GM12878 (cell line): ENCODE results near the gene AIDA. TPM values are rescaled to one million over a fixed set of nuclear protein-coding genes. Genes with fewer than 3 reads are reported as not detected.

ENCODE experiments used
- ATAC-seq: fragments of 200-7000 bp; cut with Tn5 transposase; 3 replicates; pipeline ENCODE4 v1.9.1; 2020; ENCODE audit warnings: mild to moderate bottlenecking, moderate library complexity
- BruUV-seq: library from RNA; stranded (reverse); fragments of 400-500 nt; replicated peaks from 2 replicates; lab custom pipeline; 2021; lab: Mats Ljungman, UMichigan
- CTCF ChIA-PET: fragments of 300-600 bp; sonication (Branson Sonifier 250); formaldehyde crosslinking; extraction: SDS; loops from one replicate; lab custom pipeline; 2021; ENCODE audit warnings: inconsistent platforms; lab: Yijun Ruan, JAX
- POLR2A ChIA-PET: fragments of 350-600 bp; formaldehyde crosslinking; extraction: SDS; loops from one replicate; lab custom pipeline; 2021; ENCODE audit warnings: inconsistent platforms; lab: Charles Lee
- RAD21 ChIA-PET: fragments of 300-600 bp; sonication (Branson Sonifier 250); formaldehyde crosslinking; loops from one replicate; lab custom pipeline; 2023; ENCODE audit warnings: antibody characterized with exemption; ENCODE audit not compliant: unreplicated experiment; lab: Charles Lee
- SMC1A ChIA-PET: fragments of 300-600 bp; sonication (Branson Sonifier 250); formaldehyde crosslinking; loops from one replicate; lab custom pipeline; 2023; ENCODE audit not compliant: unreplicated experiment, uncharacterized antibody; lab: Charles Lee
- DNase-seq: peaks from one replicate; pipeline ENCODE4 v3.0.0-alpha.2; 2011; ENCODE audit warnings: low read depth, low spot score
- FAIRE-seq: peaks from 3 replicates; lab custom pipeline; 2011; peaks lifted over from hg19 to GRCh38; lab: Jason Lieb, UNC
- H2AFZ ChIP-seq: 2 replicates; pipeline ENCODE4 v1.6.0; 2011; ENCODE audit warnings: low read depth, low read length, control low read depth; ENCODE audit not compliant: control insufficient read depth
- H3K27ac ChIP-seq: 2 replicates; pipeline ENCODE4 v1.5.1; 2011; ENCODE audit warnings: control low read depth; ENCODE audit not compliant: control insufficient read depth, insufficient read depth
- H3K27me3 ChIP-seq, 2 experiments: replicated peaks in 1 of 2; 2 replicates each; pipeline versions ENCODE4 v1.6.0 to v1.6.1; 2011; ENCODE audit warnings: low read length in 1 of 2; ENCODE audit not compliant: control insufficient read depth in 2 of 2, insufficient read depth in 2 of 2
- H3K36me3 ChIP-seq, 2 experiments: 2 replicates each; pipeline ENCODE4 v1.5.1; 2011; ENCODE audit warnings: low read length in 1 of 2; ENCODE audit not compliant: control insufficient read depth in 2 of 2, insufficient read depth in 2 of 2
- H3K4me1 ChIP-seq: 2 replicates; pipeline ENCODE4 v1.6.1; 2011; ENCODE audit warnings: mild to moderate bottlenecking, low read length, moderate library complexity, mixed read lengths; ENCODE audit not compliant: control insufficient read depth, insufficient read depth
- H3K4me2 ChIP-seq: 2 replicates; pipeline ENCODE4 v1.6.0; 2011; ENCODE audit warnings: control low read depth; ENCODE audit not compliant: control insufficient read depth, insufficient read depth
- H3K4me3 ChIP-seq: fragments of 200-600 bp; sonication (generic); 2 replicates; pipeline ENCODE4 v1.5.1; 2016
- H3K79me2 ChIP-seq: 2 replicates; pipeline ENCODE4 v1.6.0; 2011; ENCODE audit warnings: low read length; ENCODE audit not compliant: control insufficient read depth, insufficient read depth
- H3K9ac ChIP-seq: 2 replicates; pipeline ENCODE4 v1.8.0; 2011; ENCODE audit warnings: low read length, control low read depth, mixed read lengths; ENCODE audit not compliant: control insufficient read depth, insufficient read depth
- H3K9me3 ChIP-seq: replicated peaks from 3 replicates; pipeline ENCODE4 v1.5.1; 2011; ENCODE audit warnings: mild to moderate bottlenecking, low read length; ENCODE audit not compliant: control insufficient read depth, insufficient read depth
- H4K20me1 ChIP-seq: 2 replicates; pipeline ENCODE4 v1.6.0; 2011; ENCODE audit not compliant: control insufficient read depth, insufficient read depth
- BMI1 ChIP-seq: fragments of 450-650 bp; IDR thresholded peaks from 2 replicates; pipeline ENCODE4 v1.6.1; 2016; ENCODE audit warnings: mild to moderate bottlenecking, moderate library complexity, borderline replicate concordance
- CBFB ChIP-seq: IDR thresholded peaks from 2 replicates; pipeline ENCODE4 v1.6.1; 2016; ENCODE audit warnings: antibody characterized with exemption, low read depth
- CHD1 ChIP-seq: IDR thresholded peaks from 2 replicates; pipeline ENCODE4 v1.6.1; 2012; ENCODE audit warnings: low read depth, low read length, improper control_type of control experiment
- CREB1 ChIP-seq: IDR thresholded peaks from 2 replicates; pipeline ENCODE4 v1.6.1; 2012; ENCODE audit warnings: low read depth, mild to moderate bottlenecking, inconsistent platforms
- GABPA ChIP-seq: IDR thresholded peaks from 2 replicates; pipeline ENCODE4 v1.6.1; 2014; ENCODE audit warnings: antibody characterized with exemption, low read depth, mild to moderate bottlenecking, inconsistent platforms
- HCFC1 ChIP-seq: fragments of 150-350 bp; IDR thresholded peaks from 2 replicates; pipeline ENCODE4 v1.6.1; 2014; ENCODE audit warnings: low read length
- NRF1 ChIP-seq: conservative IDR thresholded peaks from 2 replicates; pipeline ENCODE4 v1.6.1; 2011; ENCODE audit warnings: mild to moderate bottlenecking, low read depth, low read length, improper control_type of control experiment
- SREBF1 ChIP-seq: IDR thresholded peaks from 2 replicates; pipeline ENCODE4 v1.6.1; 2012; ENCODE audit warnings: mild to moderate bottlenecking, low read length
- TAF1 ChIP-seq: IDR thresholded peaks from 2 replicates; pipeline ENCODE4 v1.6.1; 2011; ENCODE audit warnings: mild to moderate bottlenecking, low read depth, low read length, borderline replicate concordance
- ZNF207 ChIP-seq: fragments of 450-650 bp; IDR thresholded peaks from 2 replicates; pipeline ENCODE4 v1.6.1; 2014; ENCODE audit warnings: antibody characterized with exemption, mild to moderate bottlenecking, borderline replicate concordance
- ZNF24 ChIP-seq: fragments of 450-650 bp; IDR thresholded peaks from 2 replicates; pipeline ENCODE4 v1.6.1; 2017; ENCODE audit warnings: antibody characterized with exemption, mild to moderate bottlenecking
- WGBS: methylation state at CpG from one replicate; pipeline ENCODE4 v1.1.6; 2016; ENCODE audit warnings: low lambda C conversion rate; ENCODE audit not compliant: insufficient replicate concordance, insufficient coverage; ENCODE audit errors: missing lambda C conversion rate; 5-methylcytosine and 5-hydroxymethylcytosine counted together
- in situ Hi-C: fragments of 300-500 bp; cut with MboI; formaldehyde crosslinking; loops from 9 replicates; pipeline ENCODE4 v1.14.3; 2018; ENCODE audit warnings: mixed read lengths
- intact Hi-C: fragments of 100-400 bp; cut with micrococcal nuclease; formaldehyde crosslinking; loops from one replicate; pipeline ENCODE4 v1.14.2; 2022; ENCODE audit not compliant: unreplicated experiment
- polyA plus RNA-seq, 11 experiments: library from polyadenylated mRNA; depleted of rRNA in 4 of 11; unstranded in 6 of 11; stranded (reverse) in 5 of 11; fragments of >200 nt; fragmentation: Nextera tagmentation in 4 of 11; fragmentation: Illumina TruSeq in 1 of 11; extraction: Ambion mirVana in 4 of 11; extraction: Trizol in 1 of 11; gene quantifications; 1 replicate in 1 of 11; 2 replicates in 10 of 11; pipeline versions ENCODE4 v1.2.1 to v1.2.3, GENCODE V29; 2011 to 2016; ENCODE audit warnings: inconsistent platforms in 2 of 11, missing spikeins in 2 of 11, low read depth in 1 of 11
- total RNA-seq, 4 experiments: library from RNA; depleted of rRNA in 3 of 4; stranded (reverse); fragments of >200 nt in 3 of 4; fragmentation: Illumina TruSeq in 1 of 4; extraction: Trizol in 1 of 4; gene quantifications; 2 replicates each; pipeline versions ENCODE4 v1.2.1 to v1.2.3, GENCODE V29; 2013 to 2021
- TF ChIP-seq, protein P1 (sequence below): fragments of 450-650 bp; formaldehyde crosslinking; IDR thresholded peaks from 2 replicates; pipeline ENCODE4 v1.4.0; 2020; ENCODE audit warnings: mild to moderate bottlenecking, moderate library complexity

The AIDA gene
- total and polyA plus RNA-seq, 10 of the 15 experiments (the other 5 are each of a cell fraction or from before 2014, with no cell fraction given) = 8.9 to 43.1 (median 19.2) TPM

DNA sequence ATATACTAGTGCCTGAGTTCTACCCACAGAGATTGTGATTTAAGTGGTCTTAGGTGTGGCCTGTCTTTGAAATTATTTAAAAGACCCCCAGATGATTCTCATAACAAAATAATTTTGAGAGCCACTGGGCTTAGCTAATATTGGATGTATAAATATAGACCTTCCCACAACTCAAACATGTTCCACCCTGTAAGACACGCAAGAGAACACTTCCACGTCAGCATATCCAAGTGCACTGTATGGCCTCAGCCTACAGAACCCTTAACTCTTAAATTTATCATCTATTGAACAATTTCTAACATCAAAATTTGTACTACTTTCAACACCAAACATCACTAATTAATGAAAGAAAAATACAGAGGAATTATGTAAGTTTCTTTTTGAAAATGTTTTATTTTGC is 27.2 kb upstream of the AIDA start:
- RAD21 ChIA-PET = interaction anchor here (0.8 to 2.3 kb wide), 3 partner anchors 31 to 384 kb away, joined by 3 to 11 read pairs (median 10); no protein-coding TSS in a partner anchor
- no TSS peak for BruUV-seq
- TF ChIP-seq CHD1 (no peak), SREBF1 (no peak), BMI1 (no peak), NRF1 (no peak), CBFB (no peak), TAF1 (no peak), ZNF24 (no peak), ZNF207 (no peak), HCFC1 (no peak), CREB1 (no peak), GABPA (no peak)
- TF ChIP-seq, protein P1, sequence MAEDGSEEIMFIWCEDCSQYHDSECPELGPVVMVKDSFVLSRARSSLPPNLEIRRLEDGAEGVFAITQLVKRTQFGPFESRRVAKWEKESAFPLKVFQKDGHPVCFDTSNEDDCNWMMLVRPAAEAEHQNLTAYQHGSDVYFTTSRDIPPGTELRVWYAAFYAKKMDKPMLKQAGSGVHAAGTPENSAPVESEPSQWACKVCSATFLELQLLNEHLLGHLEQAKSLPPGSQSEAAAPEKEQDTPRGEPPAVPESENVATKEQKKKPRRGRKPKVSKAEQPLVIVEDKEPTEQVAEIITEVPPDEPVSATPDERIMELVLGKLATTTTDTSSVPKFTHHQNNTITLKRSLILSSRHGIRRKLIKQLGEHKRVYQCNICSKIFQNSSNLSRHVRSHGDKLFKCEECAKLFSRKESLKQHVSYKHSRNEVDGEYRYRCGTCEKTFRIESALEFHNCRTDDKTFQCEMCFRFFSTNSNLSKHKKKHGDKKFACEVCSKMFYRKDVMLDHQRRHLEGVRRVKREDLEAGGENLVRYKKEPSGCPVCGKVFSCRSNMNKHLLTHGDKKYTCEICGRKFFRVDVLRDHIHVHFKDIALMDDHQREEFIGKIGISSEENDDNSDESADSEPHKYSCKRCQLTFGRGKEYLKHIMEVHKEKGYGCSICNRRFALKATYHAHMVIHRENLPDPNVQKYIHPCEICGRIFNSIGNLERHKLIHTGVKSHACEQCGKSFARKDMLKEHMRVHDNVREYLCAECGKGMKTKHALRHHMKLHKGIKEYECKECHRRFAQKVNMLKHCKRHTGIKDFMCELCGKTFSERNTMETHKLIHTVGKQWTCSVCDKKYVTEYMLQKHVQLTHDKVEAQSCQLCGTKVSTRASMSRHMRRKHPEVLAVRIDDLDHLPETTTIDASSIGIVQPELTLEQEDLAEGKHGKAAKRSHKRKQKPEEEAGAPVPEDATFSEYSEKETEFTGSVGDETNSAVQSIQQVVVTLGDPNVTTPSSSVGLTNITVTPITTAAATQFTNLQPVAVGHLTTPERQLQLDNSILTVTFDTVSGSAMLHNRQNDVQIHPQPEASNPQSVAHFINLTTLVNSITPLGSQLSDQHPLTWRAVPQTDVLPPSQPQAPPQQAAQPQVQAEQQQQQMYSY = no peak
- Histone ChIP-seq H3K36me3 (no peaks in the 10 kb centered on the region; a peak in 1 of 4 replicates), H3K9me3 (no peaks in the 10 kb centered on the region), H3K79me2 (no peaks in the 10 kb centered on the region), H3K27me3 (no peaks in the 10 kb centered on the region), H3K4me2 (no peak overlapping the region), H3K4me3 (no peak overlapping the region), H3K9ac (no peak overlapping the region), H2AFZ (no peak overlapping the region), H4K20me1 (no peaks in the 10 kb centered on the region), H3K27ac (no peak overlapping the region), H3K4me1 (no peaks in the 10 kb centered on the region)
- no peak for FAIRE-seq
- WGBS = 98% methylated on average over 2 of the region's 2 CpGs
- POLR2A ChIA-PET = no interaction called here
- CTCF ChIA-PET = interaction anchor here (0.7 to 2.9 kb wide), 23 partner anchors 8 to 511 kb away, joined by 3 to 29 read pairs (median 4); no protein-coding TSS in a partner anchor
- SMC1A ChIA-PET = interaction anchor here (0.7 to 1.7 kb wide), 15 partner anchors 11 to 395 kb away, joined by 3 to 16 read pairs (median 4); no protein-coding TSS in a partner anchor
- no peak for DNase-seq
- in situ Hi-C loops = loop anchor here (10.0 kb wide), 1 partner anchor 345 kb away; no protein-coding TSS in a partner anchor
- ATAC-seq = no peak
- intact Hi-C loops = no loop called here
